ENCODE data around the gene DDB1. TPM values are rescaled to one million over a fixed set of nuclear protein-coding genes. Genes with fewer than 3 reads are reported as not detected.

DDB1 gene
- total RNA-seq, 2 experiments from 2014 or later = 189 to 258 TPM

GRCh38 chr11:61295596-61295926, 37.3 kb downstream of the DDB1 start:
- CTCF ChIA-PET = interaction anchor here (0.9 to 3.6 kb wide), 7 partner anchors 14 to 90 kb away, joined by 3 to 44 read pairs (median 6); no protein-coding TSS in a partner anchor
- ATAC-seq (no peak), DNase-seq (no peak)
- H3K27ac Mint-ChIP-seq = no peak overlapping the region
- peaks cover 13% of the 10 kb centered on the region for H3K27me3 Mint-ChIP-seq
- no peaks in the 10 kb centered on the region for H3K9me3 Mint-ChIP-seq (ENCODE audit: low read depth)
- H3K36me3 Mint-ChIP-seq = peaks cover 23% of the 10 kb centered on the region
- peak overlapping the region; percentile 53 for H3K4me3 Mint-ChIP-seq
- peaks cover 45% of the 10 kb centered on the region for H3K4me1 Mint-ChIP-seq

- Mint-ChIP-seq H3K4me1 (peaks cover 41% of the 10 kb centered on the region), H3K27ac (peak within 1 kb of the TSS; percentile 72), H3K4me3 (peak within 1 kb of the TSS; percentile 76), H3K27me3 (peaks cover 13% of the 10 kb centered on the region), H3K9me3 (ENCODE audit: low read depth) (no peaks in the 10 kb centered on the region), H3K36me3 (peaks cover 17% of the 10 kb centered on the region)
- ATAC-seq (peak; percentile 89), DNase-seq (peak; percentile 85)
- CTCF ChIA-PET = interaction anchor here (0.6 to 3.6 kb wide), 24 partner anchors 14 to 382 kb away, joined by 3 to 44 read pairs (median 4); partner anchors contain the start of genes CYB561A3, TMEM109 and TMEM138
These were observed 37.9 kb downstream of the DDB1 start, which contains the start of gene VWCE for GRCh38 chr11:61294717-61295595. Gene VWCE, minus strand, starts transcription at chr11:61295316. Its CDS starts 279 bp downstream, at chr11:61295037.

- ATAC-seq (peak; percentile 64), DNase-seq (peak; percentile 74)
- peaks cover 13% of the 10 kb centered on the region for H3K36me3 Mint-ChIP-seq
- no peaks in the 10 kb centered on the region for H3K9me3 Mint-ChIP-seq (ENCODE audit: low read depth)
- CTCF ChIA-PET = interaction anchor here (0.7 to 3.6 kb wide), 24 partner anchors 12 to 561 kb away, joined by 3 to 44 read pairs (median 4); partner anchors contain the start of genes CYB561A3, DDB1, TKFC and TMEM109
- peak overlapping the region; percentile 72 for H3K27ac Mint-ChIP-seq
- peaks cover 13% of the 10 kb centered on the region for H3K27me3 Mint-ChIP-seq
- peak overlapping the region; percentile 76 for H3K4me3 Mint-ChIP-seq
- peaks cover 40% of the 10 kb centered on the region for H3K4me1 Mint-ChIP-seq
These were observed 38.8 kb downstream of the DDB1 start for GRCh38 chr11:61293867-61294716.

GRCh38 chr11:61292356-61292755, 40.5 kb downstream of the DDB1 start:
- H3K36me3 Mint-ChIP-seq = peaks cover 5% of the 10 kb centered on the region
- H3K27me3 Mint-ChIP-seq = peaks cover 13% of the 10 kb centered on the region
- CTCF ChIA-PET = interaction anchor here (1.3 kb wide), 1 partner anchor 56 kb away, joined by 3 read pairs; no protein-coding TSS in a partner anchor
- H3K27ac Mint-ChIP-seq = peak overlapping the region; percentile 7
- H3K4me1 Mint-ChIP-seq = peaks cover 23% of the 10 kb centered on the region
- no peak for ATAC-seq
- no peak for DNase-seq
- H3K4me3 Mint-ChIP-seq = peak overlapping the region; percentile 20
- H3K9me3 Mint-ChIP-seq (ENCODE audit: low read depth) = no peaks in the 10 kb centered on the region

GRCh38 chr11:61290905-61291690, 41.8 kb downstream of the DDB1 start:
- no peak for ATAC-seq
- no peak overlapping the region for H3K4me3 Mint-ChIP-seq
- no peak overlapping the region for H3K27ac Mint-ChIP-seq
- CTCF ChIA-PET = interaction anchor here (0.8 to 4.0 kb wide), 2 partner anchors 37 to 90 kb away, joined by 4 to 21 read pairs; no protein-coding TSS in a partner anchor
- H3K36me3 Mint-ChIP-seq = no peaks in the 10 kb centered on the region
- H3K4me1 Mint-ChIP-seq = peaks cover 17% of the 10 kb centered on the region
- no peak for DNase-seq
- H3K9me3 Mint-ChIP-seq (ENCODE audit: low read depth) = no peaks in the 10 kb centered on the region
- H3K27me3 Mint-ChIP-seq = peaks cover 13% of the 10 kb centered on the region

- Mint-ChIP-seq H3K27me3 (peaks cover 3% of the 10 kb centered on the region), H3K9me3 (ENCODE audit: low read depth) (no peaks in the 10 kb centered on the region), H3K36me3 (no peaks in the 10 kb centered on the region), H3K4me1 (peaks cover 2% of the 10 kb centered on the region), H3K27ac (no peak overlapping the region), H3K4me3 (no peak overlapping the region)
- DNase-seq (no peak), ATAC-seq (no peak)
- CTCF ChIA-PET = interaction anchor here (0.7 to 4.0 kb wide), 3 partner anchors 9 to 369 kb away, joined by 3 to 21 read pairs (median 3); no protein-coding TSS in a partner anchor
These were observed 45.4 kb downstream of the DDB1 start for GRCh38 chr11:61287338-61287977.

- no peak for ATAC-seq
- no peak overlapping the region for H3K27ac Mint-ChIP-seq
- CTCF ChIA-PET = no interaction called here
These were observed 49.3 kb downstream of the DDB1 start for GRCh38 chr11:61283613-61284012.

GRCh38 chr11:61281581-61282250, 51.2 kb downstream of the DDB1 start:
- peak; percentile 65 for ATAC-seq
- no peaks in the 10 kb centered on the region for H3K9me3 Mint-ChIP-seq (ENCODE audit: low read depth)
- CTCF ChIA-PET = interaction anchor here (1.3 to 1.5 kb wide), 2 partner anchors 12 to 104 kb away, joined by 3 read pairs; no protein-coding TSS in a partner anchor
- no peaks in the 10 kb centered on the region for H3K27me3 Mint-ChIP-seq
- H3K36me3 Mint-ChIP-seq = no peaks in the 10 kb centered on the region
- no peak for DNase-seq
- H3K27ac Mint-ChIP-seq = no peak overlapping the region
- H3K4me3 Mint-ChIP-seq = no peak overlapping the region
- H3K4me1 Mint-ChIP-seq = peaks cover 4% of the 10 kb centered on the region

More at GRCh38 chr11:61283613-61284012, 49.3 kb downstream of the DDB1 start:
- H3K9me3 Mint-ChIP-seq (ENCODE audit: low read depth) = no peaks in the 10 kb centered on the region
- H3K4me1 Mint-ChIP-seq = no peaks in the 10 kb centered on the region
- H3K4me3 Mint-ChIP-seq = no peak overlapping the region
- DNase-seq = no peak
- H3K36me3 Mint-ChIP-seq = no peaks in the 10 kb centered on the region
- H3K27me3 Mint-ChIP-seq = no peaks in the 10 kb centered on the region

- CTCF ChIA-PET = interaction anchor here (1.1 to 1.8 kb wide), 3 partner anchors 14 to 154 kb away, joined by 3 to 6 read pairs (median 6); partner anchors contain the start of gene VWCE
- peaks cover 4% of the 10 kb centered on the region for H3K4me1 Mint-ChIP-seq
- H3K9me3 Mint-ChIP-seq (ENCODE audit: low read depth) = no peaks in the 10 kb centered on the region
- H3K27me3 Mint-ChIP-seq = no peaks in the 10 kb centered on the region
- DNase-seq (no peak), ATAC-seq (no peak)
- no peaks in the 10 kb centered on the region for H3K36me3 Mint-ChIP-seq
- H3K4me3 Mint-ChIP-seq = no peak overlapping the region
- H3K27ac Mint-ChIP-seq = no peak overlapping the region
These were observed 51.9 kb downstream of the DDB1 start for GRCh38 chr11:61280883-61281580.

GRCh38 chr11:61279934-61280659, 52.8 kb downstream of the DDB1 start:
- CTCF ChIA-PET = interaction anchor here (0.5 to 1.8 kb wide), 5 partner anchors 10 to 252 kb away, joined by 3 to 6 read pairs (median 5); partner anchors contain the start of gene VWCE
- no peak for ATAC-seq
- no peak for DNase-seq
- no peaks in the 10 kb centered on the region for H3K27me3 Mint-ChIP-seq
- no peaks in the 10 kb centered on the region for H3K9me3 Mint-ChIP-seq (ENCODE audit: low read depth)
- H3K4me1 Mint-ChIP-seq = peaks cover 4% of the 10 kb centered on the region
- H3K36me3 Mint-ChIP-seq = no peaks in the 10 kb centered on the region
- H3K27ac Mint-ChIP-seq = no peak overlapping the region
- no peak overlapping the region for H3K4me3 Mint-ChIP-seq

Data from activated CD8-positive, alpha-beta memory T cell treated with anti-CD3 and anti-CD28 coated beads, Interleukin-2, amount 10 ng/mL, durations not matched to agents 7 days and 5 days (primary cell).